Gastroesophageal sphincter (tissue), 4 donors: ENCODE results near the gene TMEM114. TPM values are rescaled to one million over a fixed set of nuclear protein-coding genes. Genes with fewer than 3 reads are reported as not detected.

Source experiments
- ATAC-seq: fragments of 150-250 bp; one replicate; pipeline ENCODE4 v1.9.1; 2016; ENCODE audit warnings: mild to moderate bottlenecking, moderate library complexity
- H3K27ac ChIP-seq, 4 donors: fragments of 200-600 bp; sonication (generic) in 3 of 4; 1 replicate in 3 of 4; 2 replicates in 1 of 4; pipeline ENCODE4 v1.5.1; 2016 to 2019
- H3K27me3 ChIP-seq: fragments of 200-600 bp; sonication (generic); one replicate; pipeline ENCODE4 v1.5.1; 2019
- H3K36me3 ChIP-seq, 2 donors: fragments of 200-600 bp; sonication (generic); one replicate each; pipeline ENCODE4 v1.5.1; 2019; ENCODE audit warnings: control low read depth in 1 of 2
- H3K4me1 ChIP-seq, 3 donors: fragments of 200-600 bp; sonication (generic); 1 replicate in 2 of 3; 2 replicates in 1 of 3; pipeline ENCODE4 v1.5.1; 2016 to 2019; ENCODE audit warnings: control low read depth in 2 of 3
- H3K4me3 ChIP-seq, 2 donors: fragments of 200-600 bp; sonication (generic); one replicate each; pipeline ENCODE4 v1.5.1; 2019; ENCODE audit warnings: mild to moderate bottlenecking in 1 of 2, moderate library complexity in 1 of 2
- H3K9me3 ChIP-seq, 3 donors: fragments of 200-600 bp; sonication (generic); one replicate each; pipeline ENCODE4 v1.5.1; 2017 to 2019; ENCODE audit warnings: control low read depth in 2 of 3
- CTCF ChIP-seq, 4 experiments: fragments of 200-600 bp in 2 of 4; fragments of 450-650 bp in 2 of 4; sonication (generic) in 1 of 4; IDR thresholded peaks; one replicate each; pipeline ENCODE4 v1.5.1; 2017 to 2019; ENCODE audit warnings: antibody characterized with exemption in 4 of 4, mild to moderate bottlenecking in 2 of 4, moderate library complexity in 2 of 4
- EP300 ChIP-seq: sonication (generic); formaldehyde crosslinking; IDR thresholded peaks from one replicate; pipeline ENCODE4 v1.6.1; 2017; ENCODE audit warnings: antibody characterized with exemption, mild to moderate bottlenecking
- POLR2A ChIP-seq, 2 donors: fragments of 450-650 bp; IDR thresholded peaks; one replicate each; pipeline ENCODE4 v1.6.1; 2017; ENCODE audit warnings: antibody characterized with exemption in 2 of 2, mild to moderate bottlenecking in 2 of 2, moderate library complexity in 1 of 2
- POLR2AphosphoS5 ChIP-seq: sonication (generic); formaldehyde crosslinking; IDR thresholded peaks from one replicate; pipeline ENCODE4 v1.6.1; 2017; ENCODE audit warnings: antibody characterized with exemption
- WGBS, 2 donors: methylation state at CpG; one replicate each; pipeline ENCODE4 v1.1.5; 2018; ENCODE audit warnings: low coverage in 1 of 2; 5-methylcytosine and 5-hydroxymethylcytosine counted together
- total RNA-seq, 4 donors: library from RNA; depleted of rRNA; stranded (reverse); fragments of >200 nt; gene quantifications; one replicate each; pipeline ENCODE4 v1.1.0, GENCODE V29; 2016

Gene TMEM114
- total RNA-seq, 4 donors from 2014 or later, result not detected

- Histone ChIP-seq H3K9me3 (no peaks in the 10 kb centered on the region), H3K27me3 (peaks cover 61% of the 10 kb centered on the region), H3K4me1 (peaks cover 0 to 20% (median 7%) of the 10 kb centered on the region in 3 donors), H3K27ac (no peak overlapping the region), H3K36me3 (no peaks in the 10 kb centered on the region), H3K4me3 (no peak overlapping the region)
- 62% methylated on average over 3 of the region's 3 CpGs for WGBS, 2 donors
- TF ChIP-seq POLR2A (IDR thresholded peaks at IDR 0.05) (no peak), EP300 (no peak), CTCF (IDR thresholded peaks at IDR 0.05) (no peak), POLR2AphosphoS5 (no peak)
- ATAC-seq, result no peak
These were observed 4.5 kb downstream of the TMEM114 start for GRCh38 chr16:8585857-8586256.

GRCh38 chr16:8585041-8585440 is 5.3 kb downstream of the TMEM114 start:
- WGBS, 2 donors, result 50 to 85% methylated on average over 2 of the region's 2 CpGs
- H3K36me3 ChIP-seq, result no peaks in the 10 kb centered on the region
- peaks cover 53% of the 10 kb centered on the region for H3K27me3 ChIP-seq
- no peak overlapping the region for H3K27ac ChIP-seq
- peaks cover 0 to 15% (median 7%) of the 10 kb centered on the region in 3 donors for H3K4me1 ChIP-seq
- no peak overlapping the region for H3K4me3 ChIP-seq
- no peak for ATAC-seq
- H3K9me3 ChIP-seq, result no peaks in the 10 kb centered on the region
- TF ChIP-seq CTCF (IDR thresholded peaks at IDR 0.05), result no peak
- no peak for TF ChIP-seq POLR2AphosphoS5
- TF ChIP-seq EP300, result no peak
- TF ChIP-seq POLR2A (IDR thresholded peaks at IDR 0.05), result no peak

DNA sequence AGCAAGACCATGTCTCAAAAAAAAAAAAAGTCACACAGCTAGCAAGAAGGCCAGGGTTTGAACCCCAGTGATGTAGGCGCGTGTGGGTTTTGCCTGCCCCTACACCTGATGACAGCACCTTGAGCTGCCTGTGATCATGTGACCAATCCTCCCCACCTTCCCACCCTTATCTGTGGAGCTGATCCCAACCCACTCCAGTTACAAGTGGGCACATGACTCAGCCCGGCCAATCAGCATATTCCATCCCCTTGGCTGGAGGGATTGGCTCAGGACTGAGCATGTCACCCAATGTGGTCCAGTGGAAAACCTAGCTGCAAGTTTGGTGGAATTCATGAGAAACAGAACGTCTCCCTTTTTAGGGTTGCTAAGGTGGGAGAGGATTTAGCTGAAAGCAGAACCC is 6.6 kb downstream of the TMEM114 start:
- Histone ChIP-seq H3K4me1 (peaks cover 0 to 2% (median 0%) of the 10 kb centered on the region in 3 donors), H3K4me3 (no peak overlapping the region), H3K36me3 (no peaks in the 10 kb centered on the region), H3K9me3 (no peaks in the 10 kb centered on the region), H3K27ac (no peak overlapping the region), H3K27me3 (peaks cover 40% of the 10 kb centered on the region)
- no peak for ATAC-seq
- TF ChIP-seq CTCF (IDR thresholded peaks at IDR 0.05) (no peak), POLR2AphosphoS5 (no peak)
- 70 to 76% methylated on average over 4 of the region's 4 CpGs for WGBS, 2 donors

DNA sequence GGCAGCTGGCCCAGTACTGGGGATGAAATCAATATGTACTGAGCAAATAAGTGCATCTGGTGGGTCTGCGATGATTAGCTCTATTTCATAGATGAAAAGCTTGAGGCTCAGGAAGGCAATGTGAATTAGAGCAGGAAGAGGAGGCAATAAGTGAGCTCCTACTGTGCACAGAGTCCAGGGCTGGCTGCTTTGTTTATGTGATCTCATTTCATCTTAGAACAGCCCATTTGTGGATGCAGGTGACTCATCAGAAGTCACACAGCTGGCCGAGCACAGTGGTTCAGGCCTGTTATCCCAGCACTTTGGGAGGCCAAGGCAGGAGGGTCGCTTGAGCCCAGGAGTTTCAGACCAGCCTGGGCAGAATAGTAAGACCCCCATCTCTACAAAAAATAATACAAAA is 7.1 kb downstream of the TMEM114 start:
- 71 to 86% methylated on average over 2 to 3 of the region's 3 CpGs for WGBS, 2 donors
- ATAC-seq, result no peak
- H3K4me1 ChIP-seq, result no peaks in the 10 kb centered on the region

More for the DNA sequence above, 7.1 kb downstream of the TMEM114 start:
- Histone ChIP-seq H3K27ac (no peak overlapping the region), H3K9me3 (no peaks in the 10 kb centered on the region), H3K36me3 (no peaks in the 10 kb centered on the region), H3K4me3 (no peak overlapping the region), H3K27me3 (peaks cover 40% of the 10 kb centered on the region)
- TF ChIP-seq POLR2A (IDR thresholded peaks at IDR 0.05), result no peak
- no peak for TF ChIP-seq CTCF (IDR thresholded peaks at IDR 0.05)
- no peak for TF ChIP-seq POLR2AphosphoS5
- no peak for TF ChIP-seq EP300
